Effector memory CD8-positive, alpha-beta T cell (primary cell): ENCODE results near the gene NDUFB8.

ENCODE experiments used
- ATAC-seq: fragments of 150-1000 bp; cut with Tn5 transposase; replicated peaks from 2 replicates; pipeline ENCODE4 v1.10.0; 2021; ENCODE audit warnings: mild to moderate bottlenecking, moderate library complexity
- DNase-seq, 3 experiments: peaks; one replicate each; pipeline ENCODE4 v3.0.0; 2021
- H3K27ac Mint-ChIP-seq, 2 donors: one replicate each; pipeline ENCODE4 v1.8.0; 2022; ENCODE audit warnings: mild to moderate bottlenecking in 2 of 2, mixed read lengths in 2 of 2, moderate library complexity in 2 of 2
- H3K27me3 Mint-ChIP-seq, 2 donors: one replicate each; pipeline ENCODE4 v1.8.0; 2022; ENCODE audit warnings: mixed read lengths in 2 of 2
- H3K36me3 Mint-ChIP-seq: one replicate; pipeline ENCODE4 v1.8.0; 2022; ENCODE audit warnings: mild to moderate bottlenecking, moderate library complexity, mixed read lengths; ENCODE audit not compliant: insufficient read depth
- H3K4me1 Mint-ChIP-seq, 2 donors: one replicate each; pipeline ENCODE4 v1.8.0; 2022; ENCODE audit warnings: low read depth in 2 of 2, mixed read lengths in 2 of 2
- H3K4me3 Mint-ChIP-seq, 2 donors: one replicate each; pipeline ENCODE4 v1.8.0; 2022; ENCODE audit warnings: mild to moderate bottlenecking in 2 of 2, mixed read lengths in 2 of 2, moderate library complexity in 2 of 2
- H3K9me3 Mint-ChIP-seq, 2 donors: one replicate each; pipeline ENCODE4 v1.8.0; 2022; ENCODE audit warnings: mixed read lengths in 2 of 2

The NDUFB8 gene

GRCh38 chr10:100562008-100562672, 32.5 kb upstream of the NDUFB8 start:
- Mint-ChIP-seq H3K27ac (peak overlapping the region in 1 of 2 donors; percentile 5), H3K9me3 (no peaks in the 10 kb centered on the region), H3K27me3 (peaks cover 10 to 17% of the 10 kb centered on the region in 2 donors), H3K4me1 (peaks cover 0 to 10% of the 10 kb centered on the region in 2 donors), H3K4me3 (peak overlapping the region; percentile 18 to 54), H3K36me3 (peaks cover 2% of the 10 kb centered on the region)
- ATAC-seq (peak; percentile 98), DNase-seq (peak; percentile 67 to 73 (median 73))

GRCh38 chr10:100561005-100561404, 31.3 kb upstream of the NDUFB8 start:
- no peaks in the 10 kb centered on the region for H3K9me3 Mint-ChIP-seq
- peak overlapping the region; percentile 9 to 29 for H3K4me3 Mint-ChIP-seq
- peak overlapping the region in 1 of 2 donors; percentile 6 for H3K27ac Mint-ChIP-seq
- ATAC-seq (no peak), DNase-seq (no peak)
- peaks cover 2% of the 10 kb centered on the region for H3K36me3 Mint-ChIP-seq
- H3K27me3 Mint-ChIP-seq = peaks cover 10 to 17% of the 10 kb centered on the region in 2 donors
- H3K4me1 Mint-ChIP-seq = peaks cover 0 to 10% of the 10 kb centered on the region in 2 donors

GRCh38 chr10:100560248-100560647, 30.6 kb upstream of the NDUFB8 start:
- H3K4me1 Mint-ChIP-seq = peaks cover 0 to 10% of the 10 kb centered on the region in 2 donors
- DNase-seq (no peak), ATAC-seq (no peak)
- no peaks in the 10 kb centered on the region for H3K9me3 Mint-ChIP-seq
- H3K36me3 Mint-ChIP-seq = peaks cover 2% of the 10 kb centered on the region
- peak overlapping the region in 1 of 2 donors; percentile 6 for H3K27ac Mint-ChIP-seq
- peak overlapping the region in 1 of 2 donors; percentile 3 for H3K4me3 Mint-ChIP-seq
- H3K27me3 Mint-ChIP-seq = peaks cover 10 to 14% of the 10 kb centered on the region in 2 donors

- DNase-seq = no peak
- H3K36me3 Mint-ChIP-seq = peaks cover 3% of the 10 kb centered on the region
- no peak for ATAC-seq
- no peaks in the 10 kb centered on the region for H3K9me3 Mint-ChIP-seq
- H3K27ac Mint-ChIP-seq = no peak overlapping the region
- no peaks in the 10 kb centered on the region for H3K27me3 Mint-ChIP-seq
- no peaks in the 10 kb centered on the region for H3K4me1 Mint-ChIP-seq
- no peak overlapping the region for H3K4me3 Mint-ChIP-seq
These were observed 25.2 kb upstream of the NDUFB8 start for GRCh38 chr10:100554902-100555301.

GRCh38 chr10:100553929-100554328, 24.3 kb upstream of the NDUFB8 start:
- no peaks in the 10 kb centered on the region for H3K9me3 Mint-ChIP-seq
- no peaks in the 10 kb centered on the region for H3K4me1 Mint-ChIP-seq
- H3K36me3 Mint-ChIP-seq = peaks cover 13% of the 10 kb centered on the region
- ATAC-seq (no peak), DNase-seq (no peak)
- H3K27me3 Mint-ChIP-seq = no peaks in the 10 kb centered on the region
- no peak overlapping the region for H3K27ac Mint-ChIP-seq
- H3K4me3 Mint-ChIP-seq = no peak overlapping the region

- DNase-seq (no peak), ATAC-seq (no peak)
- Mint-ChIP-seq H3K36me3 (peaks cover 28% of the 10 kb centered on the region), H3K4me3 (no peak overlapping the region), H3K27ac (no peak overlapping the region), H3K9me3 (no peaks in the 10 kb centered on the region), H3K27me3 (no peaks in the 10 kb centered on the region), H3K4me1 (peaks cover 0 to 3% of the 10 kb centered on the region in 2 donors)
These were observed 22.1 kb upstream of the NDUFB8 start for GRCh38 chr10:100551738-100552137.

GRCh38 chr10:100551196-100551595, 21.5 kb upstream of the NDUFB8 start:
- no peak for ATAC-seq
- H3K9me3 Mint-ChIP-seq = no peaks in the 10 kb centered on the region
- no peak overlapping the region for H3K4me3 Mint-ChIP-seq
- peaks cover 0 to 3% of the 10 kb centered on the region in 2 donors for H3K4me1 Mint-ChIP-seq
- H3K27me3 Mint-ChIP-seq = no peaks in the 10 kb centered on the region
- no peak overlapping the region for H3K27ac Mint-ChIP-seq
- peaks cover 34% of the 10 kb centered on the region for H3K36me3 Mint-ChIP-seq
- DNase-seq = no peak

GRCh38 chr10:100544950-100545349, 15.3 kb upstream of the NDUFB8 start:
- Mint-ChIP-seq H3K4me3 (no peak overlapping the region), H3K27ac (no peak overlapping the region), H3K36me3 (peaks cover 85% of the 10 kb centered on the region), H3K9me3 (no peaks in the 10 kb centered on the region), H3K4me1 (peaks cover 3 to 4% of the 10 kb centered on the region in 2 donors), H3K27me3 (no peaks in the 10 kb centered on the region)
- DNase-seq (no peak), ATAC-seq (no peak)

- ATAC-seq = no peak
- H3K27me3 Mint-ChIP-seq = no peaks in the 10 kb centered on the region
- H3K4me3 Mint-ChIP-seq = peak overlapping the region in 1 of 2 donors; percentile 34
- H3K9me3 Mint-ChIP-seq = no peaks in the 10 kb centered on the region
- no peak for DNase-seq
- peaks cover 14 to 19% of the 10 kb centered on the region in 2 donors for H3K4me1 Mint-ChIP-seq
- H3K36me3 Mint-ChIP-seq = peaks cover 36% of the 10 kb centered on the region
- no peak overlapping the region for H3K27ac Mint-ChIP-seq
These were observed 7.8 kb upstream of the NDUFB8 start for GRCh38 chr10:100537475-100537874.

GRCh38 chr10:100535715-100536353, 6.2 kb upstream of the NDUFB8 start, which contains the start of gene HIF1AN:
Gene HIF1AN (plus strand): TSS chr10:100535943. CDS start chr10:100535959, 16 bp downstream.
- peak within 1 kb of the TSS in 1 of 2 donors; percentile 15 for H3K27ac Mint-ChIP-seq

GRCh38 chr10:100535338-100535714, 5.7 kb upstream of the NDUFB8 start:
- no peak overlapping the region for H3K27ac Mint-ChIP-seq
- no peak overlapping the region for H3K4me3 Mint-ChIP-seq
- no peaks in the 10 kb centered on the region for H3K27me3 Mint-ChIP-seq
- peaks cover 17% of the 10 kb centered on the region for H3K36me3 Mint-ChIP-seq
- H3K9me3 Mint-ChIP-seq = no peaks in the 10 kb centered on the region
- DNase-seq = no peak
- ATAC-seq = peak; percentile 1
- H3K4me1 Mint-ChIP-seq = peaks cover 16 to 17% of the 10 kb centered on the region in 2 donors

More at GRCh38 chr10:100535715-100536353, 6.2 kb upstream of the NDUFB8 start, which contains the start of gene HIF1AN:
- DNase-seq (peak; percentile 86 to 90 (median 87)), ATAC-seq (peak; percentile 97)
- H3K27me3 Mint-ChIP-seq = no peaks in the 10 kb centered on the region
- H3K9me3 Mint-ChIP-seq = no peaks in the 10 kb centered on the region
- peaks cover 14 to 16% of the 10 kb centered on the region in 2 donors for H3K4me1 Mint-ChIP-seq
- H3K36me3 Mint-ChIP-seq = peaks cover 22% of the 10 kb centered on the region
- H3K4me3 Mint-ChIP-seq = no peak within 1 kb of the TSS

GRCh38 chr10:100534726-100535125, 5.1 kb upstream of the NDUFB8 start:
- DNase-seq = no peak
- no peaks in the 10 kb centered on the region for H3K9me3 Mint-ChIP-seq
- peaks cover 21 to 22% of the 10 kb centered on the region in 2 donors for H3K4me1 Mint-ChIP-seq
- no peaks in the 10 kb centered on the region for H3K27me3 Mint-ChIP-seq
- peaks cover 17% of the 10 kb centered on the region for H3K36me3 Mint-ChIP-seq
- no peak overlapping the region for H3K27ac Mint-ChIP-seq
- no peak for ATAC-seq
- no peak overlapping the region for H3K4me3 Mint-ChIP-seq

GRCh38 chr10:100531761-100532160, 2.1 kb upstream of the NDUFB8 start:
- Mint-ChIP-seq H3K4me3 (no peak overlapping the region), H3K27ac (no peak overlapping the region), H3K9me3 (no peaks in the 10 kb centered on the region), H3K4me1 (peaks cover 18 to 23% of the 10 kb centered on the region in 2 donors), H3K36me3 (peaks cover 10% of the 10 kb centered on the region), H3K27me3 (no peaks in the 10 kb centered on the region)
- ATAC-seq (no peak), DNase-seq (no peak)
